GM18867 (cell line): ENCODE data around the gene CAT.

Source experiments
- ATAC-seq: cut with Tn5 transposase; IDR thresholded peaks from one replicate; pipeline ENCODE4 v1.9.1; 2021; ENCODE audit warnings: mild to moderate bottlenecking, moderate library complexity; ENCODE audit not compliant: unreplicated experiment

Gene CAT

GRCh38 chr11:34458525-34458924, 19.8 kb downstream of the CAT start:
- no peak for ATAC-seq

GRCh38 chr11:34459507-34460162, 20.9 kb downstream of the CAT start:
- ATAC-seq, result no peak

- no peak for ATAC-seq
Observed at GRCh38 chr11:34460278-34460677, 21.5 kb downstream of the CAT start.

- no peak for ATAC-seq
Observed at GRCh38 chr11:34461215-34461614, 22.5 kb downstream of the CAT start.

- ATAC-seq, result no peak
Observed at GRCh38 chr11:34464591-34465051, 25.9 kb downstream of the CAT start.

- no peak for ATAC-seq
Observed at GRCh38 chr11:34466802-34467488, 28.2 kb downstream of the CAT start.

- no peak for ATAC-seq
Observed at GRCh38 chr11:34468209-34468841, 29.6 kb downstream of the CAT start.

GRCh38 chr11:34473603-34474169, 35.0 kb downstream of the CAT start:
- ATAC-seq, result no peak

- ATAC-seq, result no peak
Observed at GRCh38 chr11:34475656-34476055, 36.9 kb downstream of the CAT start.

GRCh38 chr11:34476849-34477248, 38.1 kb downstream of the CAT start:
- ATAC-seq, result no peak

GRCh38 chr11:34478845-34479663, 40.3 kb downstream of the CAT start:
- ATAC-seq, result no peak

- ATAC-seq, result no peak
Observed at GRCh38 chr11:34480314-34480713, 41.6 kb downstream of the CAT start.

- no peak for ATAC-seq
Observed at GRCh38 chr11:34481307-34481706, 42.6 kb downstream of the CAT start.

- no peak for ATAC-seq
Observed at GRCh38 chr11:34483106-34483874, 44.6 kb downstream of the CAT start.

- ATAC-seq, result peak; percentile 63
Observed at GRCh38 chr11:34487430-34487829, 48.7 kb downstream of the CAT start.

- ATAC-seq, result no peak
Observed at GRCh38 chr11:34488855-34489557, 50.3 kb downstream of the CAT start.

GRCh38 chr11:34490304-34490703, 51.6 kb downstream of the CAT start:
- ATAC-seq, result no peak

- ATAC-seq, result no peak
Observed at GRCh38 chr11:34492806-34493414, 54.2 kb downstream of the CAT start.

- no peak for ATAC-seq
Observed at GRCh38 chr11:34493468-34493867, 54.7 kb downstream of the CAT start.
